OCI-LY7 (cell line): ENCODE results near the gene LYZL2.
"Not testable (repeated sequence)": the region's sequence is repeated elsewhere in the genome, so short reads cannot be mapped to it uniquely, and the experiment has no call there.

ENCODE experiments used
- CTCF ChIP-seq: fragments of 200-600 bp; sonication (generic); conservative IDR thresholded peaks from 2 replicates; pipeline ENCODE4 v1.5.1; 2014; ENCODE audit warnings: mild to moderate bottlenecking, antibody characterized with exemption, low read length, moderate library complexity, mixed read lengths
- EZH2phosphoT487 ChIP-seq: fragments of 200-600 bp; sonication (generic); IDR thresholded peaks from 2 replicates; pipeline ENCODE4 v1.6.1; 2018; ENCODE audit warnings: low read depth, borderline replicate concordance, mild to moderate bottlenecking, mixed run types, antibody characterized with exemption, low read length, moderate library complexity, mixed read lengths

- TF ChIP-seq CTCF, EZH2phosphoT487: not testable (repeated sequence)
Measured at GRCh38 chr10:30672338-30672737, 42.8 kb upstream of the LYZL2 start.
